LNCaP clone FGC (cell line): ENCODE data around the gene RRP8.
A peak's percentile ranks its signal among the peaks of the same experiment; 100 is the strongest.

Experiments used
- DNase-seq: peaks from one replicate; pipeline ENCODE4 v3.0.0-alpha.2; 2011; ENCODE audit warnings: low read depth
- H3K4me3 ChIP-seq: 2 replicates; pipeline ENCODE4 v1.5.1; 2011; ENCODE audit warnings: mild to moderate bottlenecking, low read depth, low read length, control low read depth
- CTCF ChIP-seq: IDR thresholded peaks from 2 replicates; pipeline ENCODE4 v1.5.1; 2012; ENCODE audit warnings: mild to moderate bottlenecking; ENCODE audit not compliant: control insufficient read depth, insufficient read depth; ENCODE audit errors: extremely low read depth

The RRP8 gene

GRCh38 chr11:6568191-6568918 lies 35.1 kb downstream of the RRP8 start:
- no peak overlapping the region for H3K4me3 ChIP-seq
- peak; percentile 76 for DNase-seq
- no peak for TF ChIP-seq CTCF

GRCh38 chr11:6567371-6567745 lies 36.1 kb downstream of the RRP8 start:
- no peak for TF ChIP-seq CTCF
- peak; percentile 75 for DNase-seq

DNA sequence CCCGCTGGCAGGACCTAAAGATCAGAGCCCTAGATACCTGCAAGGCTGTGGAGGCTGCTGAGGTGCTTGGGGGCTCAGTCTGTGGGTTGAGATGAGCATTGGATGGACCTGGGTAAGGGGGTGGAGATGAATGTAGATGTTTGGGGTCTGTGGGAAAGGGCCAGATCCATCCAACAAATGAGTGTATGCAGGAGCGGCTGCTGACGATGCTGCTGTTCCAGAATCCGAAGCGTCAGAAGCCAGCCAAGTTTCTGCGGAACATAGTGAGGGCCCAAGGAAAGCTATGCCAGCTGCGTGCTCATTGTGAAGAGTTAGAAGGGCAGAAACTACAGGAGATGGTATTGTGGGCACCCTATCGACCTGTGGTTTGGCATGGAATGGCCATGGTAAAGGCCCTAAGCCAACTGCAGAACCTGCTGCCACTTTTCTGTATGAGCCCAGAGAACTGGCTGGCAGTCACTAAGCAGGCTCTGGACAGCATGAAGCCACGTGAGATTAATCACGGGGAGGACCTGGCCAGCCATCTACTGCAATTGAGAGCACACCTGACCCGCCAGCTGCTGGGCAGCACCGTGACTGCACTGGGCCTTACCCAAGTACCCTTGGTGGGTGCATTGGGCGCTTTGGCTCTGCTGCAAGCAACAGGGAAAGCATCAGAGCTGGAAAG lies 36.6 kb downstream of the RRP8 start:
- TF ChIP-seq CTCF = no peak
- no peak overlapping the region for H3K4me3 ChIP-seq
- no peak for DNase-seq

More at GRCh38 chr11:6567371-6567745, 36.1 kb downstream of the RRP8 start:
- H3K4me3 ChIP-seq = no peak overlapping the region

- DNase-seq = no peak
- no peak overlapping the region for H3K4me3 ChIP-seq
These were observed 37.3 kb downstream of the RRP8 start for GRCh38 chr11:6565988-6566703.

DNA sequence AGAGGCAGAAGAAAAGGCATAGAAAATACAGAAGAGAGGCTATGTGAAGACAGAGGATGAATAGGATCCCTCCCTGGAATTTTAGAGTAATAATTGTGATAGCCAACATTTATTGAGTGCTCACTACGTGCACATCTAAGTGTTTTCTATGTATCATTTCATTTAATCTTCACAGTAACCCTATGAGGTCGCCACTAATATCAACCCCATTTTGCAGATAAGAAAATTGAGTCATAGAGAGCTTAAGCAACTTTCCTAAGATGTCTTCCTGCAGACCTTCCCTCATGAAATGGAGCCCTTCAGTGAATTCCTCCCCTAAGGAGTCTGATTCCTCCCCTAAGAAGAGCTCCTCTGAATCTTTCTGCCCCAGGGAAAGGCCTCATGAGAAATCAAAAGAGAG lies 38.1 kb downstream of the RRP8 start:
- TF ChIP-seq CTCF = no peak
- H3K4me3 ChIP-seq = no peak overlapping the region
- no peak for DNase-seq

More at GRCh38 chr11:6565988-6566703, 37.3 kb downstream of the RRP8 start:
- TF ChIP-seq CTCF = no peak

- TF ChIP-seq CTCF = no peak
- H3K4me3 ChIP-seq = no peak overlapping the region
- no peak for DNase-seq
These were observed 39.7 kb downstream of the RRP8 start for GRCh38 chr11:6563667-6564066.
